ENCODE measurements around the gene THSD4. TPM values are rescaled to one million over a fixed set of nuclear protein-coding genes. Genes with fewer than 3 reads are reported as not detected.

THSD4 gene
- total RNA-seq, 2 experiments from 2014 or later: not detected

- no peak for DNase-seq
- no peaks in the 10 kb centered on the region for H3K36me3 Mint-ChIP-seq (ENCODE audit: low read depth)
- ATAC-seq: no peak
- H3K9me3 Mint-ChIP-seq: no peaks in the 10 kb centered on the region
- H3K4me3 Mint-ChIP-seq: no peak within 1 kb of the TSS
- no peaks in the 10 kb centered on the region for H3K4me1 Mint-ChIP-seq (ENCODE audit: low read depth)
- CTCF ChIA-PET: no interaction called here
- no peak for TF ChIP-seq CTCF (IDR thresholded peaks at IDR 0.05)
- H3K27me3 Mint-ChIP-seq: no peaks in the 10 kb centered on the region
- H3K27ac Mint-ChIP-seq: no peak within 1 kb of the TSS
- intact Hi-C loops (cut with micrococcal nuclease): no loop called here
- POLR2A ChIA-PET: no interaction called here
Observed at GRCh38 chr15:71810256-71811035, 695.2 kb downstream of the THSD4 start, which contains the start of gene NR2E3. TSS of gene NR2E3 (plus strand) at chr15:71810554. CDS start at chr15:71810744, 190 bp downstream.

GRCh38 chr15:71811036-71811736 is 695.9 kb downstream of the THSD4 start:
- ATAC-seq (no peak), DNase-seq (no peak)
- intact Hi-C loops (cut with micrococcal nuclease): no loop called here
- no peak overlapping the region for H3K27ac Mint-ChIP-seq
- H3K36me3 Mint-ChIP-seq (ENCODE audit: low read depth): no peaks in the 10 kb centered on the region
- no peaks in the 10 kb centered on the region for H3K27me3 Mint-ChIP-seq
- no peak overlapping the region for H3K4me3 Mint-ChIP-seq
- no peaks in the 10 kb centered on the region for H3K4me1 Mint-ChIP-seq (ENCODE audit: low read depth)
- CTCF ChIA-PET: no interaction called here
- TF ChIP-seq CTCF (IDR thresholded peaks at IDR 0.05): no peak
- POLR2A ChIA-PET: no interaction called here
- H3K9me3 Mint-ChIP-seq: no peaks in the 10 kb centered on the region

- POLR2A ChIA-PET: no interaction called here
- H3K27ac Mint-ChIP-seq: no peak overlapping the region
- ATAC-seq (no peak), DNase-seq (no peak)
- H3K4me1 Mint-ChIP-seq (ENCODE audit: low read depth): no peaks in the 10 kb centered on the region
- no peaks in the 10 kb centered on the region for H3K27me3 Mint-ChIP-seq
- no peak for TF ChIP-seq CTCF (IDR thresholded peaks at IDR 0.05)
- H3K9me3 Mint-ChIP-seq: no peaks in the 10 kb centered on the region
- no peak overlapping the region for H3K4me3 Mint-ChIP-seq
- H3K36me3 Mint-ChIP-seq (ENCODE audit: low read depth): no peaks in the 10 kb centered on the region
- intact Hi-C loops (cut with micrococcal nuclease): no loop called here
- CTCF ChIA-PET: no interaction called here
Observed at GRCh38 chr15:71811752-71812735, 696.8 kb downstream of the THSD4 start.

GRCh38 chr15:71812966-71813722 is 697.9 kb downstream of the THSD4 start:
- intact Hi-C loops (cut with micrococcal nuclease): no loop called here
- Mint-ChIP-seq H3K27ac (no peak overlapping the region), H3K27me3 (no peaks in the 10 kb centered on the region), H3K36me3 (ENCODE audit: low read depth) (no peaks in the 10 kb centered on the region), H3K4me3 (no peak overlapping the region), H3K4me1 (ENCODE audit: low read depth) (no peaks in the 10 kb centered on the region), H3K9me3 (peaks cover 3% of the 10 kb centered on the region)
- ATAC-seq (no peak), DNase-seq (no peak)
- TF ChIP-seq CTCF (IDR thresholded peaks at IDR 0.05): no peak
- CTCF ChIA-PET: no interaction called here
- POLR2A ChIA-PET: no interaction called here

Measured in activated CD8-positive, alpha-beta T cell treated with anti-CD3 and anti-CD28 coated beads for 36 hours (primary cell).